ENCODE results near the gene PFKFB3.
"Not testable (repeated sequence)": the region's sequence is repeated elsewhere in the genome, so short reads cannot be mapped to it uniquely, and the experiment has no call there.

The PFKFB3 gene

DNA sequence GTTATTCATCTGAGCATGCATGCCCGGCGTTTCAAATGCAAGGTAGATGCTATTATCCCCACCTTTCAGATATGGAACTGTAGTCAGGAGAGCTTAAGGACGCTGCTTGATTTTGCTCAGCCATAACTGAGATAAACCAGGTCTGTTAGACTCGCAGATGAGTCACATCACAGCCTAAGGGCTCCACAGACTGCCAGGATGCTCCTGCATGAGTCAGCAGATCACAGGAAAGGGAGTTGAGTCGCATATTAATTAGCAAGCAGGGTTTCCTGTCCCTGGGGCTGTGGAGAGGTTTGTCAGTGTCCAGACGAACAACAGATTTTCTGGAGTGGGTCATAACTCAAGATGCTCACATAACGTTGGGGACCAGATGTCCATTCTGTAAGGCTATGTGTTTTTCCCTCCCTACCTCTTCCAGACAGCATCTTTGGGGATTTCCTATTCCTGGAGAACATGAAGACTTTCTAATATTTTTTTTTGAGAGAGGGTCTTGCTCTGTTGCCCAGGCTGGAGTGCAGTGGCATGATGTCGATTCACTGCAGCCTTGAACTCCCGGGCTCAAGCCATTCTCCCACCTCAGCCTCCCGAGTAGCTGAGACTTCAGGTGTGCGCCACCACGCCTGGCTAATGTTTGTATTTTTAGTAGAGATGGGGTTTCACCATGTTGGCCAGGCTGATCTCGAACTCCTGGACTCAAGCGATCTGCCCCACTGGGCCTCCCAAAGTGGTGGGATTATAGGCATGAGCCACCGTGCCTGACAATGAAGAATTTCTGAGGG, 36.7 kb downstream of the PFKFB3 start:
- DNase-seq = peak; percentile 77

- no peak for DNase-seq
Observed at GRCh38 chr10:6240254-6240653, 37.5 kb downstream of the PFKFB3 start.

DNA sequence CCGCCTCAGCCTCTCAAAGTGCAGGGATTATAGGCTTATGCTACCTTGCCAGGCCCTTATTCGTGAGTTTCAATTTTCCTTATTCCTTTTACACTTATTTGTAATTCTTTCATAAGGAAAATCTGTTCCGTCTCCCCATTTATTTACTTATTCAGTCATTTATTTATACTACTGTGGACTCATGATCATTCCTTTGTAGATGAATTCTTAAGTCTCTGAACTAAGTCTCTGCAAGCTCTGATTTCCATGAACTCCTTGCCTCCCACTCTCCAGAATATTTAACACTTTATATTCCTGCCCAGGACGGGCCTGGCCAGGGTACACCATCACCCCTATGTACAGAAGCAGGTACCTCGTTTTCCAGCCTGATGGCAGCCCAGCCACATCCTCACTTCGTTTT, 39.4 kb downstream of the PFKFB3 start:
- no peak for DNase-seq

GRCh38 chr10:6244510-6244909, 41.8 kb downstream of the PFKFB3 start:
- DNase-seq = no peak

GRCh38 chr10:6247041-6247712, 44.4 kb downstream of the PFKFB3 start:
- no peak for DNase-seq

- DNase-seq = not testable (repeated sequence)
Observed at GRCh38 chr10:6248908-6249307, 46.2 kb downstream of the PFKFB3 start.

DNA sequence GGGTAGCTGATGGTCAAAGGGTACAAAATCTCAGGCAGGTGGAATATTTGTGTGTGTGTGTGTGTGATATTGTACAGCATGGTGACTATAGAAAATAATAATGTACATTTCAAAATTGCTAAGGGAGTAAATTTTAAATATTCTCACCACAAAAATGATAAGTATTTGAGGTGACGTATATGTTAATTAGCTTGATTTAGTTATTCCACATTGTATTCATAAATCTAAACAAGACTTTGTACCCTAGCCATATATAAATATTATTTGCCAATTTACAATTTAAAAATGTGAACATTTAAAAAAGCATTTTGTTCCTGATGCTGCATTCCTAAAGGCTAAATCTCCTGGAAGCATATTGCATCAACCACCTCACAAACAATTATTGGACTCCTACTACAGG, 47.0 kb downstream of the PFKFB3 start:
- no peak for DNase-seq

- no peak for DNase-seq
Observed at GRCh38 chr10:6250745-6251144, 48.0 kb downstream of the PFKFB3 start.

GRCh38 chr10:6254201-6254600, 51.5 kb downstream of the PFKFB3 start:
- no peak for DNase-seq

DNA sequence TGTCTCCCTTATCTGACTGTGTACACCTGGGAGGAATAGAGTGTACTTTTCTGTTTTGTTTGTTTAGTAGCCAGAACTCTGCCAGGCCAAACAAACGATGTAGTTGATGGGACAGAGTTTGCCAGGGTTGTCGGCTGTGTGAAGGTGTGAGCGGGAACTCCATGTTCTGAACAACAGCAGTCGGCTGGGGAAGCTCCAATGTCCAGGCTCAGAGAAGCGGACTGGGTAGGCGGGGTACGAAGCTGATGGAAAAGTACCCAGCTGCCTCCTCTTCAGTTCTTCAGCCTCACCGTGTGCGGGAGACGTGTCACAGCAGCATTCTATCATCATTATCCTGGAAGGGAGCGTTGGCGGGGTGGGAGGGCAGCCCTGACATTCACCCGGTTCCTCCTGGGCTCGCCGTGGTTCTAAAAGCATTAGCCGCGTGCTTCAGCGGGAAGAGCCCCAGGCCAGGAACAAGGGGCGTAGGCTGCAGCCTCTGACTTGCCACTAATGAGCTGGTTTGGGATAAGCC, 52.9 kb downstream of the PFKFB3 start:
- DNase-seq = no peak

DNA sequence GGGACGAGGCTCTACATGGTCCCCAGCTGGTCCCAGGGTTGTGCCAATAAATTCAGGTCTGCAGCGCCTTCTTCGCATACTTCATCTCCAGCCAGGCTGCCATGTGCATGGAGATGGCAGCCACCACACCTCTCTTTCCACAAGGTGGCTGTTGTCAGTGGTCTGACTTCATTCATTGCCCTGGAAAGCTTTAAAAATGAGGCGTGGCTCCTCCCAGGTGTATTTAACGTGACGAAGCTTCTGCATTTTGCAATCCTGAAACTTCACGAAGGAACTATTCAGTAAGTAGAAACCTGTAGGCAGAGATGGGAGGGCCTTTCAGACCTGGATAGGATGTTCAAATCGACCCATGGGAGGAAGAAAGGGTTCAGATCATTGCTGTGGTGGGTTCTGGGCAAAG, 53.7 kb downstream of the PFKFB3 start:
- DNase-seq = no peak

- DNase-seq = no peak
Observed at GRCh38 chr10:6259153-6259552, 56.4 kb downstream of the PFKFB3 start.

DNA sequence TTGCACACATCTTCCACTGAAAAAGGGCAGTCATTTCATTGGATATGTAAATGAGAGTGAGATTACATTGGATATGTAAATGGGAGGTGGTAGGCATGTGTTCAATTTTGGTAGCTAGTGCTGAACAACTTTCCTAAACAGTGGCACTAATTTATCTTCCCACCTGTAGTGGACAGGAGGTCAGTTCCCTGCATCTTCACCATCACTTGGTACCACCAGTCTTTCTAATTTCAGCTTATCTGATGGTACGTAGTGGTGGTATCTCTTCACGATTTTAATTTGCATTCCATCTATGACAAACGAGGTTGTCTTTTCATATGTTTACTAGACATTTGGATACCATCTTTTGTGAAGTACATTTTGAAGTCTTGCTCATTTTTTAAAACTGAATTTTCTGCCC, 58.1 kb downstream of the PFKFB3 start:
- no peak for DNase-seq

DNA sequence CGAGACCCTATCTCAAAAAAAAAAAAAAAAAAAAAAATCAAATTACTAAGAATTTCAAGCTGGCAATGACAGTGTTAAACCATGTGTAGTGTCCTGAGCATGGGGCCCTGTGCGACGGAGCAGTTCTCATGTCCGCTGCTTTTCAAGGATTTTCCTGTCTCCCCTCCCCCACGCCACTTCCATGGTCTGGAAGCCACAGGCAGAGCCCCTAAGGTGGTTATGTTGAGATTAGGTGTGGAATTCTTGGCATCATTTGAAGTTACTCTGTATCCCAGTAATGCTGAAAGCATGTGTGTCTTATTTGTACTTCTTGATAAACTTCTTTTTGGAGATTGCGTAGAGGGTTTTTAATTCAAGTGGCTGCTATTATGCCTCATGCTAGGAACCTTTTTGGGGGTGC, 65.2 kb downstream of the PFKFB3 start:
- no peak for DNase-seq

GRCh38 chr10:6269432-6269831, 66.7 kb downstream of the PFKFB3 start:
- no peak for DNase-seq

DNA sequence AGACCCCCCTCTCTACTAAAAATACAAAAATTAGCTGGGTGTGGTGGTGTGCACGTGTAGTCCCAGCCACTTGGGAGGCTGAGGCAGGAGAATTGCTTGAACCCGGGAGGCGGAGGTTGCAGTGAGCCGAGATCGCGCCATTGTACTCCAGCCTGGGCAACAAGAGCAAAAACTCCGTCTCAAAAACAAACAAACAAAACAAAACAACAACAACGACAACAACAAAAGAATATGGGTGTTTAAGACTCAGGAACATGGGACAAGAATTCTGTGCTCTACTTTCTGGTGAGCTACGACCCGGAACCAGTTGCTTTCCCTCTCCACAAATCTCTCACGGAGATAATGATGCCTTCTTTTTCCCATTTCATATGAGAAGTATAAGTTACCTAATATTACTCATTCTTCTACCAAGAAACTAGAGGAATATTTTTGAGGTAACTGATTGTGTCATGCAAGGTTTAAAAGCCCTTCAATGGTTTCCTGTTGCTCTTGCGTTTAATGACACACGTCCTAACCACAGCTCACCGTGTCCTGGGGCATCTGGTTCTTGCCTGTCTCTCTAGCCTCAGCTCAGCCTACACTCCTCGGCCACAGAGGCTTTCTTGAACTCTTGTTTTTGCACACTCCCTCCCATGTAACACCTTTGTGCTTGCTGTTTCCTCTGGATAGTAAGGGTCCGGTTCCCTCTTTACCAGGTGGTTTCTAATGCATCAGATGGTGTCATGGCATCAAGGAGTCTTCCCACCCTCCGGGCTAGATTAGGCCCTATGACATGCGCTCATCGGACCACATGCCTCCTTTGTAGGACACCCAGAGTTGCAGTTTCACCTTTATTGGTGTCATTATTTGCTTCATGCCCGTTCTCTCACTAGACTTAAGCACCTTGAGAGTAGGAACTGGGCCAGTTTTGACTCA, 67.5 kb downstream of the PFKFB3 start:
- peak; percentile 75 for DNase-seq

DNA sequence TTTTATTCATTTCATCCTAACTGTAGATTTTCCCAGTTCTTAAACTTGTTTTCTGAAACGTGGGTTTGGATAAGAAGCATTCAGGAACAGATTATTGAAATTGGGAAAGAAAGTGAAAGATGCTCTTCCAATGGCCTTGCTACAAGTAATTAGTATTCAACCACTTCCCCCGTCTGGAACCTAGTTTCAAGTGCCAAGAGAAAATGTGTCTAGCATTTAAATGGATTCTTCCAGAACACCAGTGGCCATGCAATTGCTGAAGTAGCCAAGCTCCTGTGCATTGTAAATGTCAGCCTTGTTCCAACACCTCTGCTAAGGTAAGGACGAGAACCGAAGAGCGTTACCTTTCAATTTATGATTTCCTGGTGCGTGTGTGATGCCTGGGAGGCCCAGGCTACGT, 68.2 kb downstream of the PFKFB3 start:
- DNase-seq = no peak

GRCh38 chr10:6271663-6272062, 68.9 kb downstream of the PFKFB3 start:
- DNase-seq = no peak

GRCh38 chr10:6272126-6272525, 69.4 kb downstream of the PFKFB3 start:
- DNase-seq = no peak

GRCh38 chr10:6273351-6273750, 70.6 kb downstream of the PFKFB3 start:
- DNase-seq = no peak

- no peak for DNase-seq
Observed at GRCh38 chr10:6274040-6274439, 71.3 kb downstream of the PFKFB3 start.

DNA sequence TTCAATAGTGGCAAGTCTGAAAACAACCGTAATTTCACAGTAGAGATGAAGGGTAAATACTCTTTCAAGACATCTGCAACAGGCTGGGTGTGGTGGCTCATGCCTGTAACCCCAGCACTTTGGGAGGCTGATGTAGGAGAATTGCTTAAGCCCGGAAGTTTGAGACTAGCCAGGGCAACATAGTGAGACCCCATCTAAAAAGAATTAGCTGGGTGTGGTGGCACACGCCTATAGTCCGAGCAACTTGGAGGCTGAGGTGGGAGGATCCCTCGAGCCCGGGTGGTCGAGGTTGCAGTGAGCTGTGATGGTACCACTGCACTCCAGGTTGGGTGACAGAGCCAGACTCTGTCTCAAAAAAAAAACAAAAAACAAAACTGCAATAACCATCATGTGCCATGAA, 71.8 kb downstream of the PFKFB3 start:
- no peak for DNase-seq
